Activated CD8-positive, alpha-beta memory T cell treated with anti-CD3 and anti-CD28 coated beads, Interleukin-2, amount 50 U/mL, for 24 hours (primary cell): ENCODE data around the gene KIT.
"Not testable (repeated sequence)": the region's sequence is repeated elsewhere in the genome, so short reads cannot be mapped to it uniquely, and the experiment has no call there.

Source experiments
- DNase-seq: peaks from one replicate; pipeline ENCODE4 v3.0.0-alpha.2; 2020; ENCODE audit errors: extremely low read depth

Gene KIT

GRCh38 chr4:54657551-54658251, at the start of gene KIT:
Gene KIT (plus strand): TSS chr4:54657957. CDS start chr4:54658015, 58 bp downstream.
- no peak for DNase-seq

- DNase-seq, result no peak
These were observed 48.4 kb upstream of the KIT start for GRCh38 chr4:54609310-54609709.

GRCh38 chr4:54614149-54614548, 43.6 kb upstream of the KIT start:
- DNase-seq, result no peak

- no peak for DNase-seq
These were observed 37.0 kb upstream of the KIT start for GRCh38 chr4:54620773-54621172.

- DNase-seq, result no peak
These were observed 32.4 kb upstream of the KIT start for GRCh38 chr4:54625391-54625790.

GRCh38 chr4:54626113-54626512, 31.6 kb upstream of the KIT start:
- no peak for DNase-seq

GRCh38 chr4:54632537-54632936, 25.2 kb upstream of the KIT start:
- DNase-seq, result no peak

GRCh38 chr4:54633102-54633740, 24.5 kb upstream of the KIT start:
- not testable (repeated sequence) for DNase-seq

GRCh38 chr4:54635318-54635717, 22.4 kb upstream of the KIT start:
- no peak for DNase-seq

GRCh38 chr4:54637325-54637724, 20.4 kb upstream of the KIT start:
- DNase-seq, result no peak

GRCh38 chr4:54641101-54641500, 16.7 kb upstream of the KIT start:
- not testable (repeated sequence) for DNase-seq

- no peak for DNase-seq
These were observed 14.6 kb upstream of the KIT start for GRCh38 chr4:54643172-54643571.

GRCh38 chr4:54643958-54644751, 13.6 kb upstream of the KIT start:
- no peak for DNase-seq

GRCh38 chr4:54645830-54646229, 11.9 kb upstream of the KIT start:
- DNase-seq, result no peak

- no peak for DNase-seq
These were observed 10.7 kb upstream of the KIT start for GRCh38 chr4:54647070-54647469.

GRCh38 chr4:54651050-54651449, 6.7 kb upstream of the KIT start:
- no peak for DNase-seq

GRCh38 chr4:54654753-54655152, 3.0 kb upstream of the KIT start:
- no peak for DNase-seq

GRCh38 chr4:54657185-54657550, 589 bp upstream of the KIT start:
- no peak for DNase-seq

GRCh38 chr4:54658252-54659093, 716 bp downstream of the KIT start:
- no peak for DNase-seq

- DNase-seq, result no peak
These were observed 1.6 kb downstream of the KIT start for GRCh38 chr4:54659313-54659712.

- no peak for DNase-seq
These were observed 2.2 kb downstream of the KIT start for GRCh38 chr4:54659749-54660535.
